ENCODE data around the gene MINAR1. TPM values are rescaled to one million over a fixed set of nuclear protein-coding genes. Genes with fewer than 3 reads are reported as not detected.

The MINAR1 gene
- polyA plus RNA-seq, 1 of the 3 experiments (the other 2 are of a cell fraction): 0.35 TPM

DNA sequence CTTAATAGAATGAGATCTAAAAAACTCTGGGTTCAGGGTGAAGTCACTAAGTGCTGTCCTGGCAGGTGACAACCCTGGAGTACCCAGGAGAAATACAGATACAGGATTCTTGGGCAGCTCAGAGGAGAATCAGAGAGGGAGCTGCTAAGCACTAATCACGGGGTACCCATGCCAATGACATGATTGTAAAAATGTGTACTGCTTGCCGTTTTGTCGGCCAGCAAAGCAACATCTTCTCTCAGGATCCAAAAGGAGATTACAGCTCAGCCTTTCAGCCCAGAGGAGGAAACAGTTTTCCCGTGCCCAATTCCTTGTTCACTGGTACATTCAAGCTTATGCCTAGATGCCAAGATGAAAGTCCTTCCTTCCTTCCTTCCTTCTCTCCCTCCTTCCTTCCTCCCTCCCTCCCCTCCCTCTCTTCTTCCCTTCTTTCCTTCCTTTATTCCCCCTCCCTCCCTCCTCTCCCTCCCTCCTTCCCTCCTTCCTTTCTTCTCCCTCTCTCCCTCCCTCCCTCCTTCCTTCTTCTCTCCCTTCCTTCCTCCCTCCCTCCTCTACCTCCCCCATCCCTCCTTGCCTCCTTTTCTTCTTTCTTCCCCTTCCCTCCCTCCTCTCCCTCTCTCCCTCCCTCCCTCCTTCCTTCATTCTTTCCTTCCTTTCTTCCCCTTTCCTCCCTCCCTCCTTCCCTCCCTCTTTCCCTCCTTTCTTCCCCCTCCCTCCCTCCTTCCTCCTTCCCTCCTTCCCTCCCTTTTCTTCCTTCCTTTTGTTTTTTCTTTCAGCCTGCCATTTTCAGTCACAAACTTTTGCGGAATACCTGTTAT, 4.1 kb upstream of the MINAR1 start:
- Histone ChIP-seq H3F3A (replicated peaks; ENCODE audit: insufficient read depth) (no peaks in the 10 kb centered on the region), H3K27ac (ENCODE audit: low read depth in 2 of 2, low read length in 1 of 2) (no peak overlapping the region), H3K36me3 (replicated peaks in 1 of 2; ENCODE audit: control insufficient read depth in 1 of 2, insufficient read depth in 2 of 2, low read length in 1 of 2) (no peaks in the 10 kb centered on the region), H3K9ac (no peak overlapping the region), H3K4me2 (no peak overlapping the region), H2AFZ (ENCODE audit: low read depth) (no peak overlapping the region), H4K20me1 (ENCODE audit: insufficient read depth) (no peaks in the 10 kb centered on the region), H3K27me3 (ENCODE audit: insufficient read depth) (0 out of 2 replicates have a peak, but pooled peaks cover 6% of the 10 kb centered on the region), H3K9me2 (no peaks in the 10 kb centered on the region), H3K9me3 (no peaks in the 10 kb centered on the region), H3K4me1 (ENCODE audit: control insufficient read depth in 1 of 2, insufficient read depth in 2 of 2, low read depth in 1 of 2, low read length in 1 of 2) (peaks cover 0 to 7% of the 10 kb centered on the region in 2 experiments; a peak in 1 of 4 replicates), H3K79me2 (ENCODE audit: insufficient read depth) (no peaks in the 10 kb centered on the region), H3K4me3 (ENCODE audit: low read depth in 2 of 2, low read length in 1 of 2) (no peak overlapping the region)
- CTCF ChIA-PET: interaction anchor here (1.3 to 1.8 kb wide), 3 partner anchors 12 to 243 kb away, joined by 3 to 7 read pairs (median 4); no protein-coding TSS in a partner anchor
- POLR2A ChIA-PET: no interaction called here
- WGBS (ENCODE audit: low lambda C conversion rate): 79% methylated on average over 3 of the region's 5 CpGs
- TF ChIP-seq ELF1 (IDR thresholded peaks at IDR 0.05) (no peak), RCOR1 (IDR thresholded peaks at IDR 0.05; ENCODE audit: low read length) (no peak), FOSL2 (IDR thresholded peaks at IDR 0.05; ENCODE audit: borderline replicate concordance, low read depth) (no peak), TCF12 (IDR thresholded peaks at IDR 0.05) (no peak), SIN3A (IDR thresholded peaks at IDR 0.05; ENCODE audit: borderline replicate concordance, low read depth, low read length) (no peak), FOXJ3 (CRISPR knock-in tag; IDR thresholded peaks at IDR 0.05) (no peak), MXI1 (IDR thresholded peaks at IDR 0.05; ENCODE audit: low read depth, low read length) (no peak), NFIC (IDR thresholded peaks at IDR 0.05; ENCODE audit: borderline replicate concordance) (no peak), RFX5 (IDR thresholded peaks at IDR 0.05; ENCODE audit: low read length) (no peak), EZH2phosphoT487 (IDR thresholded peaks at IDR 0.05; ENCODE audit: borderline replicate concordance, low read depth) (no peak), RXRA (IDR thresholded peaks at IDR 0.05; ENCODE audit: borderline replicate concordance, low read depth) (no peak)
- TF ChIP-seq, protein P1, sequence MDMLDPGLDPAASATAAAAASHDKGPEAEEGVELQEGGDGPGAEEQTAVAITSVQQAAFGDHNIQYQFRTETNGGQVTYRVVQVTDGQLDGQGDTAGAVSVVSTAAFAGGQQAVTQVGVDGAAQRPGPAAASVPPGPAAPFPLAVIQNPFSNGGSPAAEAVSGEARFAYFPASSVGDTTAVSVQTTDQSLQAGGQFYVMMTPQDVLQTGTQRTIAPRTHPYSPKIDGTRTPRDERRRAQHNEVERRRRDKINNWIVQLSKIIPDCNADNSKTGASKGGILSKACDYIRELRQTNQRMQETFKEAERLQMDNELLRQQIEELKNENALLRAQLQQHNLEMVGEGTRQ (IDR thresholded peaks at IDR 0.05; ENCODE audit: borderline replicate concordance, low read depth, low read length): no peak
- TF ChIP-seq, protein P2, sequence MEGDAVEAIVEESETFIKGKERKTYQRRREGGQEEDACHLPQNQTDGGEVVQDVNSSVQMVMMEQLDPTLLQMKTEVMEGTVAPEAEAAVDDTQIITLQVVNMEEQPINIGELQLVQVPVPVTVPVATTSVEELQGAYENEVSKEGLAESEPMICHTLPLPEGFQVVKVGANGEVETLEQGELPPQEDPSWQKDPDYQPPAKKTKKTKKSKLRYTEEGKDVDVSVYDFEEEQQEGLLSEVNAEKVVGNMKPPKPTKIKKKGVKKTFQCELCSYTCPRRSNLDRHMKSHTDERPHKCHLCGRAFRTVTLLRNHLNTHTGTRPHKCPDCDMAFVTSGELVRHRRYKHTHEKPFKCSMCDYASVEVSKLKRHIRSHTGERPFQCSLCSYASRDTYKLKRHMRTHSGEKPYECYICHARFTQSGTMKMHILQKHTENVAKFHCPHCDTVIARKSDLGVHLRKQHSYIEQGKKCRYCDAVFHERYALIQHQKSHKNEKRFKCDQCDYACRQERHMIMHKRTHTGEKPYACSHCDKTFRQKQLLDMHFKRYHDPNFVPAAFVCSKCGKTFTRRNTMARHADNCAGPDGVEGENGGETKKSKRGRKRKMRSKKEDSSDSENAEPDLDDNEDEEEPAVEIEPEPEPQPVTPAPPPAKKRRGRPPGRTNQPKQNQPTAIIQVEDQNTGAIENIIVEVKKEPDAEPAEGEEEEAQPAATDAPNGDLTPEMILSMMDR (IDR thresholded peaks at IDR 0.05): no peak
- TF ChIP-seq, protein P3, sequence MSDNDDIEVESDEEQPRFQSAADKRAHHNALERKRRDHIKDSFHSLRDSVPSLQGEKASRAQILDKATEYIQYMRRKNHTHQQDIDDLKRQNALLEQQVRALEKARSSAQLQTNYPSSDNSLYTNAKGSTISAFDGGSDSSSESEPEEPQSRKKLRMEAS (IDR thresholded peaks at IDR 0.05; ENCODE audit: low read depth): no peak
- TF ChIP-seq, protein P4, sequence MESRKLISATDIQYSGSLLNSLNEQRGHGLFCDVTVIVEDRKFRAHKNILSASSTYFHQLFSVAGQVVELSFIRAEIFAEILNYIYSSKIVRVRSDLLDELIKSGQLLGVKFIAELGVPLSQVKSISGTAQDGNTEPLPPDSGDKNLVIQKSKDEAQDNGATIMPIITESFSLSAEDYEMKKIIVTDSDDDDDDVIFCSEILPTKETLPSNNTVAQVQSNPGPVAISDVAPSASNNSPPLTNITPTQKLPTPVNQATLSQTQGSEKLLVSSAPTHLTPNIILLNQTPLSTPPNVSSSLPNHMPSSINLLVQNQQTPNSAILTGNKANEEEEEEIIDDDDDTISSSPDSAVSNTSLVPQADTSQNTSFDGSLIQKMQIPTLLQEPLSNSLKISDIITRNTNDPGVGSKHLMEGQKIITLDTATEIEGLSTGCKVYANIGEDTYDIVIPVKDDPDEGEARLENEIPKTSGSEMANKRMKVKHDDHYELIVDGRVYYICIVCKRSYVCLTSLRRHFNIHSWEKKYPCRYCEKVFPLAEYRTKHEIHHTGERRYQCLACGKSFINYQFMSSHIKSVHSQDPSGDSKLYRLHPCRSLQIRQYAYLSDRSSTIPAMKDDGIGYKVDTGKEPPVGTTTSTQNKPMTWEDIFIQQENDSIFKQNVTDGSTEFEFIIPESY (IDR thresholded peaks at IDR 0.05; ENCODE audit: borderline replicate concordance, low read depth): no peak
- TF ChIP-seq, protein P5, sequence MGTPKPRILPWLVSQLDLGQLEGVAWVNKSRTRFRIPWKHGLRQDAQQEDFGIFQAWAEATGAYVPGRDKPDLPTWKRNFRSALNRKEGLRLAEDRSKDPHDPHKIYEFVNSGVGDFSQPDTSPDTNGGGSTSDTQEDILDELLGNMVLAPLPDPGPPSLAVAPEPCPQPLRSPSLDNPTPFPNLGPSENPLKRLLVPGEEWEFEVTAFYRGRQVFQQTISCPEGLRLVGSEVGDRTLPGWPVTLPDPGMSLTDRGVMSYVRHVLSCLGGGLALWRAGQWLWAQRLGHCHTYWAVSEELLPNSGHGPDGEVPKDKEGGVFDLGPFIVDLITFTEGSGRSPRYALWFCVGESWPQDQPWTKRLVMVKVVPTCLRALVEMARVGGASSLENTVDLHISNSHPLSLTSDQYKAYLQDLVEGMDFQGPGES (IDR thresholded peaks at IDR 0.05; ENCODE audit: low read depth, low read length): no peak
- no peak for DNase-seq
